Stimulated activated CD8-positive, alpha-beta memory T cell treated with anti-CD3 and anti-CD28 coated beads, Interleukin-4, amount 100 ng/mL, for 24 hours (primary cell): Measurements from ENCODE around the gene ENDOV.

Experiments
- DNase-seq: peaks from one replicate; pipeline ENCODE4 v3.0.0-alpha.2; 2020; ENCODE audit warnings: low read depth

ENDOV gene

GRCh38 chr17:80449930-80450576, 35.1 kb downstream of the ENDOV start:
- DNase-seq: no peak

GRCh38 chr17:80451104-80451775, 36.3 kb downstream of the ENDOV start:
- DNase-seq: no peak

GRCh38 chr17:80452173-80452915, 37.4 kb downstream of the ENDOV start:
- no peak for DNase-seq

- DNase-seq: no peak
Observed at GRCh38 chr17:80453126-80453997, 38.4 kb downstream of the ENDOV start.

GRCh38 chr17:80453998-80454556, 39.1 kb downstream of the ENDOV start:
- no peak for DNase-seq

- DNase-seq: peak; percentile 95
Observed at GRCh38 chr17:80454557-80455335, 39.8 kb downstream of the ENDOV start.

- peak; percentile 28 for DNase-seq
Observed at GRCh38 chr17:80455336-80455710, 40.4 kb downstream of the ENDOV start.

- DNase-seq: no peak
Observed at GRCh38 chr17:80455784-80456183, 40.8 kb downstream of the ENDOV start.

GRCh38 chr17:80456465-80457235, 41.7 kb downstream of the ENDOV start:
- DNase-seq: no peak

- DNase-seq: no peak
Observed at GRCh38 chr17:80457236-80457856, 42.4 kb downstream of the ENDOV start.

- no peak for DNase-seq
Observed at GRCh38 chr17:80458016-80458415, 43.0 kb downstream of the ENDOV start.

GRCh38 chr17:80459234-80459633, 44.3 kb downstream of the ENDOV start:
- DNase-seq: no peak

- no peak for DNase-seq
Observed at GRCh38 chr17:80460429-80460834, 45.5 kb downstream of the ENDOV start.

GRCh38 chr17:80461528-80462160, 46.7 kb downstream of the ENDOV start:
- no peak for DNase-seq

GRCh38 chr17:80463784-80464400, 48.9 kb downstream of the ENDOV start:
- DNase-seq: no peak

- no peak for DNase-seq
Observed at GRCh38 chr17:80464486-80464885, 49.5 kb downstream of the ENDOV start.

- no peak for DNase-seq
Observed at GRCh38 chr17:80465327-80465974, 50.5 kb downstream of the ENDOV start.

GRCh38 chr17:80466188-80466705, 51.3 kb downstream of the ENDOV start:
- no peak for DNase-seq
